IMR-90 (cell line): ENCODE data around the gene TTC28. TPM values are rescaled to one million over a fixed set of nuclear protein-coding genes. Genes with fewer than 3 reads are reported as not detected.

Source experiments
- ATAC-seq: fragments of 200-7000 bp; cut with Tn5 transposase; 2 replicates; pipeline ENCODE4 v1.9.1; 2020; ENCODE audit warnings: low read depth, mild to moderate bottlenecking, moderate library complexity
- BruUV-seq: library from RNA; stranded (reverse); fragments of 400-500 nt; replicated peaks from 2 replicates; lab custom pipeline; 2021; lab: Mats Ljungman, UMichigan
- CTCF ChIA-PET: fragments of 300-600 bp; formaldehyde crosslinking; extraction: SDS; loops from one replicate; lab custom pipeline; 2021; ENCODE audit warnings: antibody characterized with exemption; lab: Yijun Ruan, JAX
- POLR2A ChIA-PET: fragments of 300-600 bp; sonication (Branson Sonifier 250); formaldehyde crosslinking; loops from one replicate; lab custom pipeline; 2022; ENCODE audit warnings: antibody characterized with exemption; ENCODE audit not compliant: unreplicated experiment; lab: Charles Lee
- DNase-seq: peaks from one replicate; pipeline ENCODE4 v3.0.0; 2013
- H2AFZ ChIP-seq: replicated peaks from 2 replicates; pipeline ENCODE3; 2013; ENCODE audit warnings: low read length, mild to moderate bottlenecking; ENCODE audit not compliant: poor library complexity
- H2AK5ac ChIP-seq: 2 replicates; pipeline ENCODE4 v1.6.1; 2013; ENCODE audit warnings: low read depth, low read length, inconsistent platforms
- H2AK9ac ChIP-seq: replicated peaks from 2 replicates; pipeline ENCODE3; 2013; ENCODE audit warnings: mild to moderate bottlenecking, low read depth, low read length, moderate library complexity; ENCODE audit not compliant: poor library complexity
- H2BK120ac ChIP-seq: 2 replicates; pipeline ENCODE4 v1.6.1; 2013; ENCODE audit warnings: low read depth, low read length, inconsistent platforms
- H2BK15ac ChIP-seq: 3 replicates; pipeline ENCODE4 v1.6.1; 2013; ENCODE audit warnings: low read depth, low read length, inconsistent platforms
- H2BK20ac ChIP-seq: 2 replicates; pipeline ENCODE4 v1.6.1; 2013; ENCODE audit warnings: low read depth, mild to moderate bottlenecking, inconsistent platforms, low read length, moderate library complexity
- H2BK5ac ChIP-seq: 2 replicates; pipeline ENCODE4 v1.6.1; 2013; ENCODE audit warnings: mild to moderate bottlenecking, low read depth, low read length, inconsistent platforms; ENCODE audit not compliant: poor library complexity, severe bottlenecking
- H3K14ac ChIP-seq: replicated peaks from 2 replicates; pipeline ENCODE4 v1.6.1; 2013; ENCODE audit warnings: low read depth, low read length, inconsistent platforms
- H3K18ac ChIP-seq: 2 replicates; pipeline ENCODE4 v1.6.1; 2013; ENCODE audit warnings: low read depth, low read length, control low read depth
- H3K23ac ChIP-seq: 2 replicates; pipeline ENCODE4 v1.6.1; 2013; ENCODE audit warnings: low read depth, low read length, inconsistent platforms
- H3K27ac ChIP-seq: 2 replicates; pipeline ENCODE4 v1.5.1; 2013; ENCODE audit warnings: mild to moderate bottlenecking, control low read depth, low read length; ENCODE audit not compliant: insufficient read depth
- H3K27me3 ChIP-seq: 2 replicates; pipeline ENCODE4 v1.6.1; 2013; ENCODE audit warnings: low read length; ENCODE audit not compliant: control insufficient read depth, insufficient read depth
- H3K36me3 ChIP-seq: 2 replicates; pipeline ENCODE4 v1.6.1; 2013; ENCODE audit warnings: low read length, mixed read lengths; ENCODE audit not compliant: control insufficient read depth, insufficient read depth
- H3K4ac ChIP-seq: 2 replicates; pipeline ENCODE4 v1.6.1; 2013; ENCODE audit warnings: low read depth, low read length, inconsistent platforms
- H3K4me1 ChIP-seq: 2 replicates; pipeline ENCODE4 v1.6.1; 2013; ENCODE audit warnings: low read length, mixed read lengths; ENCODE audit not compliant: control insufficient read depth, insufficient read depth
- H3K4me2 ChIP-seq: 2 replicates; pipeline ENCODE4 v1.6.1; 2013; ENCODE audit warnings: low read depth, mild to moderate bottlenecking, control low read depth, low read length, moderate library complexity
- H3K4me3 ChIP-seq: 2 replicates; pipeline ENCODE4 v1.5.1; 2013; ENCODE audit warnings: low read depth, mild to moderate bottlenecking, control low read depth, low read length, moderate library complexity; ENCODE audit not compliant: insufficient read depth
- H3K56ac ChIP-seq: 2 replicates; pipeline ENCODE4 v1.6.1; 2013; ENCODE audit warnings: low read length, inconsistent platforms; ENCODE audit not compliant: insufficient read depth; ENCODE audit errors: extremely low read depth
- H3K79me1 ChIP-seq, 2 experiments: 2 replicates each; pipeline ENCODE4 v1.6.1; 2013; ENCODE audit warnings: low read length in 2 of 2, inconsistent platforms in 1 of 2, low read depth in 1 of 2
- H3K9ac ChIP-seq: 2 replicates; pipeline ENCODE4 v1.6.1; 2013; ENCODE audit warnings: low read depth, low read length, control low read depth
- H3K9me1 ChIP-seq: 2 replicates; pipeline ENCODE4 v1.6.1; 2013; ENCODE audit warnings: low read length, inconsistent platforms; ENCODE audit not compliant: insufficient read depth
- H3K9me3 ChIP-seq: 2 replicates; pipeline ENCODE4 v1.6.1; 2013; ENCODE audit warnings: low read length; ENCODE audit not compliant: control insufficient read depth, insufficient read depth
- H4K20me1 ChIP-seq: 2 replicates; pipeline ENCODE4 v1.6.1; 2013; ENCODE audit warnings: low read length, inconsistent platforms; ENCODE audit not compliant: insufficient read depth
- H4K5ac ChIP-seq: 2 replicates; pipeline ENCODE4 v1.6.1; 2013; ENCODE audit warnings: mild to moderate bottlenecking, low read depth, low read length, control low read depth
- H4K8ac ChIP-seq, 2 experiments: 2 replicates each; pipeline ENCODE4 v1.6.1; 2013; ENCODE audit warnings: low read depth in 2 of 2, low read length in 2 of 2, control low read depth in 1 of 2, inconsistent platforms in 1 of 2
- H4K91ac ChIP-seq: 2 replicates; pipeline ENCODE4 v1.6.1; 2013; ENCODE audit warnings: low read depth, low read length, inconsistent platforms; ENCODE audit not compliant: insufficient read depth
- BHLHE40 ChIP-seq: fragments of 150-350 bp; IDR thresholded peaks from 2 replicates; pipeline ENCODE4 v1.6.1; 2016; ENCODE audit warnings: mild to moderate bottlenecking, low read depth, low read length
- CEBPB ChIP-seq: IDR thresholded peaks from 2 replicates; pipeline ENCODE4 v1.6.1; 2012; ENCODE audit warnings: low read depth, low read length, improper control_type of control experiment
- FOS ChIP-seq: fragments of 150-350 bp; IDR thresholded peaks from 2 replicates; pipeline ENCODE4 v1.6.1; 2016; ENCODE audit warnings: low read depth, low read length
- MAFK ChIP-seq: IDR thresholded peaks from 2 replicates; pipeline ENCODE4 v1.6.1; 2012; ENCODE audit warnings: low read depth, low read length, improper control_type of control experiment
- NFE2L2 ChIP-seq: fragments of 150-350 bp; IDR thresholded peaks from 2 replicates; pipeline ENCODE4 v1.6.1; 2016; ENCODE audit warnings: low read depth, mild to moderate bottlenecking, low read length
- RAD21 ChIP-seq: IDR thresholded peaks from 2 replicates; pipeline ENCODE4 v1.6.1; 2012; ENCODE audit warnings: low read length, improper control_type of control experiment
- RCOR1 ChIP-seq: IDR thresholded peaks from 2 replicates; pipeline ENCODE4 v1.6.1; 2012; ENCODE audit warnings: mild to moderate bottlenecking, low read length, improper control_type of control experiment; ENCODE audit not compliant: insufficient replicate concordance
- SMC3 ChIP-seq: fragments of 150-350 bp; IDR thresholded peaks from 2 replicates; pipeline ENCODE4 v1.6.1; 2016; ENCODE audit warnings: low read depth, mild to moderate bottlenecking, antibody characterized with exemption, low read length, moderate library complexity
- USF2 ChIP-seq: fragments of 150-350 bp; IDR thresholded peaks from 2 replicates; pipeline ENCODE4 v1.6.1; 2017; ENCODE audit warnings: mild to moderate bottlenecking, antibody characterized with exemption, low read length, low read depth
- WGBS, 2 experiments: methylation state at CpG; one replicate each; pipeline versions ENCODE4 v1.1.5 to v1.1.7; 2013; ENCODE audit warnings: missing lambda C conversion rate in 2 of 2; ENCODE audit not compliant: insufficient read length in 1 of 2; ENCODE audit errors: extremely low coverage in 2 of 2; 5-methylcytosine and 5-hydroxymethylcytosine counted together
- dilution Hi-C: fragments of 300-500 bp; cut with HindIII; formaldehyde crosslinking; loops from one replicate; pipeline ENCODE4 v1.14.3; 2018; ENCODE audit warnings: low sequenced_read_pairs; ENCODE audit not compliant: unreplicated experiment
- in situ Hi-C: fragments of 300-500 bp; cut with MboI; formaldehyde crosslinking; loops from 3 replicates; pipeline ENCODE4 v1.14.3; 2019; ENCODE audit warnings: low sequenced_read_pairs, inconsistent platforms, mixed read lengths
- intact Hi-C: fragments of 100-400 bp; cut with micrococcal nuclease; formaldehyde crosslinking; loops from 2 replicates; pipeline ENCODE4 v1.10.0; 2022
- polyA plus RNA-seq, 3 experiments: library from polyadenylated mRNA; depleted of rRNA; stranded (reverse); fragments of >200 nt; gene quantifications; 2 replicates each; pipeline ENCODE4 v1.2.3, GENCODE V29; 2012; ENCODE audit warnings: low replicate concordance in 1 of 3
- total RNA-seq: library from RNA; depleted of rRNA; stranded (reverse); fragments of >200 nt; gene quantifications from 2 replicates; pipeline ENCODE4 v1.2.3, GENCODE V29; 2012

Gene TTC28
- total and polyA plus RNA-seq, 2 of the 4 experiments (the other 2 are of a cell fraction) = 5.6 to 13.3 TPM

GRCh38 chr22:27934069-27934468 is 745.6 kb downstream of the TTC28 start:
- POLR2A ChIA-PET = no interaction called here
- Histone ChIP-seq H3K36me3 (peaks cover 1% of the 10 kb centered on the region; the same call in 1 of the 2 replicates), H3K9me1 (peaks cover 5% of the 10 kb centered on the region), H3K18ac (no peak overlapping the region), H3K27ac (no peak overlapping the region), H3K79me1 (peaks cover 10 to 14% of the 10 kb centered on the region in 2 experiments; a peak in 3 of 4 replicates), H3K4ac (no peak overlapping the region), H2AK5ac (no peak overlapping the region), H3K4me1 (peaks cover 3% of the 10 kb centered on the region; the same call in 1 of the 2 replicates), H3K27me3 (no peaks in the 10 kb centered on the region), H2BK20ac (no peak overlapping the region), H3K9me3 (no peaks in the 10 kb centered on the region), H2AK9ac (no peak overlapping the region), H4K20me1 (no peaks in the 10 kb centered on the region), H3K4me3 (no peak overlapping the region), H2AFZ (no peak overlapping the region), H2BK15ac (no peak overlapping the region), H3K56ac (no peak overlapping the region), H2BK5ac (no peak overlapping the region), H3K14ac (no peak overlapping the region), H3K9ac (no peak overlapping the region), H2BK120ac (no peak overlapping the region), H4K91ac (no peak overlapping the region), H4K5ac (no peak overlapping the region), H3K23ac (no peak overlapping the region), H3K4me2 (no peak overlapping the region), H4K8ac (no peak overlapping the region)
- dilution Hi-C loops = no loop called here
- ATAC-seq = no peak
- TF ChIP-seq BHLHE40 (no peak), FOS (no peak), RAD21 (no peak), RCOR1 (no peak), MAFK (no peak), SMC3 (no peak), USF2 (no peak), NFE2L2 (no peak), CEBPB (no peak)
- BruUV-seq = no TSS peak
- intact Hi-C loops = loop anchor here (2.0 kb wide), 1 partner anchor 15 kb away; no protein-coding TSS in a partner anchor
- DNase-seq = no peak
- CTCF ChIA-PET = no interaction called here
- in situ Hi-C loops = no loop called here
- WGBS, 2 experiments = no CpG with 5 or more reads among the region's 5 CpGs
